GM19023 (cell line): ENCODE data around the gene GNB3.
"Not testable (repeated sequence)": the region's sequence is repeated elsewhere in the genome, so short reads cannot be mapped to it uniquely, and the experiment has no call there.

Source experiments
- ATAC-seq: cut with Tn5 transposase; IDR thresholded peaks from one replicate; pipeline ENCODE4 v1.9.1; 2021; ENCODE audit warnings: mild to moderate bottlenecking, moderate library complexity; ENCODE audit not compliant: unreplicated experiment

GNB3 gene

DNA sequence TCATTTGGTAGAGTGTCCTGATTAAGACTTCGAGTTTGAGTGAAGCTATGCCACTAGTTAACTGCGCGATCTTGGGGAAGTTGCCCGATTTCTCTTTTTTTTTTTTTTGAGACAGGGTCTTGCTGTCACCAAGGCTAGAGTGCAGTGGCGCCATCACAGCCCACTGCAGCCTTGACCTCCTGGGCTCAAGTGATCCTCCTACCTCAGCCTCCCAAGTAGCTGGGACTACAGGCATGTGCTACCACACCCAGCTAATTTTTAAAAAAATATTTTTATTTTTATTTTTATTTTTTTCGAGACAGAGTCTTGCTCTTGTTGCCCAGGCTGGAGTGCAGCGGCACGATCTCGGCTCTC lies 33.3 kb downstream of the GNB3 start:
- not testable (repeated sequence) for ATAC-seq

DNA sequence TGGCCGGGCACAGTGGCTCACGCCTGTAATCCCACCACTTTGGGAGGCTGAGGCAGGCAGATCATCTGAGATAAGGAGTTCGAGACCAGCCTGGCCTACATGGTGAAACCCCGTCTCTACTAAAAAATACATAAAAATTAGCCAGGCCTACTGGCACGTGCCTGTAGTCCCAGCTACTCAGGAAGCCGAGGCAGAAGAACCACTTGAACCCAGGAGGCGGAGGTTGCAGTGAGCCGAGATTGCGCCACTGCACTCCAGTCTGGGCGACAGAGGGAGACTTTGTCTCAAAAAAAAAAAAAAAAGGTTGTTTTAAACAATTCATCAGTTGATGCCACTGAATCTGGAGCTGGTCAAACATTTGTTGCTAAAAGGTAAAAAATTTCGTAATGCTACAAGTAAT lies 39.1 kb downstream of the GNB3 start:
- not testable (repeated sequence) for ATAC-seq

DNA sequence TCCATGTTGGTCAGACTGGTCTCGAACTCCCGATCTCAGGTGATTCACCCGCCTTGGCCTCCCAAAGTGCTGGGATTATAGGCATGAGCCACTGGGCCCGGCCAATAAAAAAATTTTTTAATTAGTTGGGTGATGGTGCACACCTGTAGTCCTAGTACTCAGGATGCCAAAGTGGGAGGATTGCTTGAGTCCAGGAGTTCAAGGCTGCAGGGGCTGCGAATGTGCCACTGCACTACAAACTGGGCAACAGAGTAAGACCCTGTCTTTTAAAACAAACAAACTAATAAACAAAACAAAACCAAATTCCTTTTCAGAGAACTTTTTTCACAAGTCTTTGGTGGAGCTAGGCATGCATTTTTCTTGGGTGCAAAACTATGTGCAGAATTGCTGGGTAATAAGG lies 42.5 kb downstream of the GNB3 start:
- no peak for ATAC-seq

DNA sequence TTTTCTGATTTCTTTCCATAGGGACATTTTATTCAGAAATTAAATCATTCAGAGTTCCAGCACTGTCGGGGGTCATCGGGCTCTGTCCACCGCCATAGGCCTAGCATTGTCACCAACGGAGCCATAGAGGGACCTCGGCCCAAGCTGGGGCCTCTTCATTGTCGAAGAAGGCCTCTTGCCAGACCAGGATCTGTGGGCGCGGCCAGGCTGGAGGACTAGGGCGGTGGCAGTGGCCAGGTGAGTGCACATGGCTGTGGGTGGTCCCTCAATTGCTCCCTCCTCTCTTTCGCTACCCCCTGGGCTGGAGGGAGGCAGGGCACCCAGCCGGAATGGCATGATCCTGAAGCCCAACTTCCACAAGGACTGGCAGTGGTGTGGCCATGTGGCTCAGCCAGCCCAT lies 43.0 kb downstream of the GNB3 start:
- ATAC-seq = no peak

DNA sequence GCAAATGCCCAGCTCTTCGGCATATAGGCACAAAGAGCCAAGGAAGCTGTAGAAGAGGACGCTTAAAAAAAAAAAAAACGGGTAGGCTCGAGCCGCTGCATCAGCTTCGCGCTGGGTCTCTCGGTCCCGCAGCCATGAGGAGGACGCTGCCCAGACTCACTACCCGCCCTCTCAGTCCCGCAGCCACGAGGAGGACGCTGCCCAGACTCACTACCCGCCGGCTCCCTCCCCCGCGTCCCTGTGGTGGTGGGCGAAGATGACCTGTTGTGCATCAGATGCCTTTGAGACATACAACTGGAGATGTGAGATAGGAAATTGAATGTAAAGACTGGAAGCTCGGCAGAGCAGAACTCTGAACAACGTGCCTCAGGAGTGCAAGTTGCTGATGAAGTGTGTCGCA lies 43.8 kb downstream of the GNB3 start:
- ATAC-seq = no peak

DNA sequence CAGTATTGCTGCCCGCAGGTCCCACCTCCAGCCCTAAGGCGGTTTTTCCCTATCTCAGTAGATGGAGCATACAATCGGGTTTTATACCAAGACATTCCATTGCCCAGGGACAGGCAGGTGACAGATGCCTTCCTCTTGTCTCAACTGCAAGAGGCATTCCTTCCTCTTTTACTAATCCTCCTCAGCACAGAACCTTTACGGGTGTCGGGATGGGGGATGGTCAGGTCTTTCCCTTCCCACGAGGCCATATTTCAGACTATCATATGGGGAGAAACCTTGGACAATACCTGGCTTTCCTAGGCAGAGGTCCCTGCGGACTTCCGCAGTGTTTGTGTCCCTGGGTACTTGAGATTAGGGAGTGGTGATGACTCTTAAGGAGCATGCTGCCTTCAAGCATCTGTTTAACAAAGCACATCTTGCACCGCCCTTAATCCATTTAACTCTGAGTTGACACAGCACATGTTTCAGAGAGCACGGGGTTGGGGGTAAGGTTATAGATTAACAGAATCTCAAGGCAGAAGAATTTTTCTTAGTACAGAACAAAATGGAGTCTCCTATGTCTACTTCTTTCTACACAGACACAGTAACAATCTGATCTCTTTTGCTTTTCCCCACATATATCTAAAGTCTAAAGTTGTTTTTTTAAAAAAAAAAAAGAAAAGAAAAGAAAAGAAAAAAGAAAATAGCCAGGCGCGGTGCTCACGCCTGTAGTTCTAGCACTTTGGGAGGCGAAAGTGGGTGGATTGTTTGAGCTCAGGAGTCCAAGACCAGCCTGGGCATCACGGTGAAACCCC lies 45.7 kb downstream of the GNB3 start:
- not testable (repeated sequence) for ATAC-seq

DNA sequence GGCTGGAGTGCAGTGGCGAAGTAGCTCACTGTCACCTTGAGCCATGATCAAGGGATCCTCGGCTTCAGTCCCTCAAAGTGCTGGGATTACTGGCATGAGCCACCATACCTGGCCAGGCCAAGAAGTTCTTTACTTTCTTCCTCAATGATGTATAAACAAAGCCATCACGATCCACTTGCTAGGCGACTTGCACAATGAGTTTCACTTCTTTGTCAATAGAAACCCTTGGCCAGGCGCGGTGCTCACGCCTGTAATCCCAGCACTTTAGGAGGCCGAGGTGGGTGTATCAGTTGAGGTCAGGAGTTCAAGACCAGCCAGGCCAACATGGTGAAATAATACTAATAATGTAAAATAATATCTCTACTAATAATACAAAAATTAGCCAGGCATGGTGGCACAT lies 46.7 kb downstream of the GNB3 start:
- no peak for ATAC-seq

DNA sequence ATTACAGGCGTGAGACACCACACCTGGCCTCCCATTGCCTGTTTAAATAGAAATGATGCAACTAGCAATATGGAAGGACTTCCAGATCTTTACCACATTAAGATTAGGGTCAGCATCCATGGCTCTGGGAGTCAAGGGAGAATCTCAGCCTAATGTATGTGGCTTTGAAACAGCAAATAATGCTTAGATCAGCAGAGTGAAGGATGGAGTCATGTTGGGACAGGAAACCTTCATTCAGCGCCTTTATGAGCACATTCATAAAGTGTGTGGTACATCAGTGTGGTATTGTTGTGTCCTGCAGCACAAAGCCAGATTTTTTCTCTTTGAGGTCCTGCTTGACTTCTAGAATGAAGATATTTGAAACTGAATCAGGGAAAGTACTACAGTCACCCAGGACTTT lies 47.6 kb downstream of the GNB3 start:
- ATAC-seq = no peak

DNA sequence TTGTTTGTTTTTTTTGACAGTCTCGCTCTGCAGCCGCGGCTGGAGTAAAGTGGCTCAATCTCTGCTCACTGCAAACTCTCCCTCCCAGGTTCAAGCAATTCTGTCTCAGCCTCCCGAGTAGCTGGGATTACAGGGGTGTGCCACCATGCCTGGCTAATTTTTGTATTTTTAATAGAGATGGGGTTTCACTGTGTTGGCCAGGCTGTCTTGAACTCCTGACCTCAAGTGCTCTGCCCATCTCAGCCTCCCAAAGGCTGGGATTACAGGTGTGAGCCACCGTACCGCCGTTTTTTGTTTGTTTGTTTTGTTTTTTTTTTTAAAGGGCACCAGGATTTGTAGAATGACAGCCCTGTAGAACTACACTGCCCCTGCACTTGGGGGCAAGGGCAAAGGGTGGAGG lies 48.1 kb downstream of the GNB3 start:
- not testable (repeated sequence) for ATAC-seq

DNA sequence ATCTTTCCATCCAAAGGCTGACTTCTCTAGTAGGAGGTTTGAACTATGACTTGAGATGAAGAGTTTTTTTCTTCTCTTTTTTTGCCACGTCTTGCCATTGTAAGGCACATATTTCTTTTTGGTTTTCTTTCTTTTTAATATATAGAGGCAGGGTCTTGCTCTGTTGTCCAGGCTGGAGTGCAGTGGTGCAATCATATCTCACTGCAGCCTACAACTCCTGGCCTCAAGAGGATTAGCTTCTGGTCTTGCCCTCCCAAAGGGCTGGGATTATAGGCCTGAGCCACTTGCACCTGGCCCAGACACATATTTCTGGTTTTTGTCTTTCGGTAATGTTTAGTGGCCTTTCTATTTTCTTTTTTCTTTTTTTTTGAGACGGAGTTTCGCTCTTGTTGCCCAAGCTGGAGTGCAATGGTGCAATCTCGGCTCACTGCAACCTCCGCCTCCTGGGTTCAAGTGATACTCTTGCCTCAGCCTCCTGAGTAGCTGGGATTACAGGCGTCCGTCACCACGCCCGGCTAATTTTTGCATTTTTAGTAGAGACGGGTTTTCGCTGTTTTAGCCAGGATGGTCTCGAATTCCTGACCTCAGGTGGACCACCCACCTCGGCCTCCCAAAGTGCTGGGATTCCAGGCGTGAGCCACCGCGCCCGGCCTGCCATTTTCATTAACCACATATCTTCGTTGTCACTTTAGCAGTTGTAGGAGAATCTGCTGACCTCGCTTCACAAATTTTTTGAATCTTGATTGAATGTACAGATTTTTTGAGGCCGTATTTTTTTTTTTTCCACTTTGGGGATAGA lies 49.2 kb downstream of the GNB3 start:
- not testable (repeated sequence) for ATAC-seq

DNA sequence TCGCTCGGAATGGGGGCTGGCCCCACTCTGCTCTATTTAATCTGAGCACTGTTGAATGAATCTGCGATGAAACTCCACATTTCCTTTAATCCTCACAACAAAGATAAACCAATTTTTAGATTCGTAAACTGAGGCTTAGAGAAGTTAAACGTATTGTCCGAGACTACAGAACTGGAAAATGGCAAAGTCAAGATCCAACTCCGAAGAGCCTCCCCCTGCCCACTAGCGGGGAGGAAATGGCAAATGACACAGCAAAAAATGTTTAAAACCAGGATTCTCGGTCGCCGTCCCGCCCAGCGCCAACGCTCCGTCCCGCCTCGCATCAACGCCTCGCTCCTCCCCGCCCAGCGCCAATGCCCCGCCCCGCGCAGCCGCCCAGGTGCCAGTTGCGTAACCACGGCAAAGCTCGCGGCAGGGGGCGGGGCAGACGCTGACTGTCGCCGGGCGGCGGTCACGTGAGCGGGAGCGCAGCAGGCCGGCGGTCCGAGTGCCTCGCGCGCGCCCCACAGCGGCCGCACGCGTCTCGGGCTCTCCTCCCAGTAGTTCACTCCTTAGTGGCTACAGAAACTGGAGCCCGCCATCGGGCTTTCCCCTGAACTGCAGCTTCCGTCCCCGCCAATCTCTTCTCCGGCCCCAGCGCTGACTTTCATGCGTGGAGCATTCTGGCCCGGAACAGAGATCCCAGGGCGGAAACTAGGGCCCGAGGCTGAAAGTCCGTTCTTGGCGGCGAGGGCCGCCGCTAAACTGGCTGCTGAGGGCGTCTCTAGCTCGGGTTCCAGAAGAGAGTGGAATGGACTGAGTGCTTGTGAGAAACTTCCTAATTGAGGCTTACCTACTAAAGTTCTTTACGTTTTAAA lies 50.3 kb downstream of the GNB3 start:
- ATAC-seq = peak; percentile 95

DNA sequence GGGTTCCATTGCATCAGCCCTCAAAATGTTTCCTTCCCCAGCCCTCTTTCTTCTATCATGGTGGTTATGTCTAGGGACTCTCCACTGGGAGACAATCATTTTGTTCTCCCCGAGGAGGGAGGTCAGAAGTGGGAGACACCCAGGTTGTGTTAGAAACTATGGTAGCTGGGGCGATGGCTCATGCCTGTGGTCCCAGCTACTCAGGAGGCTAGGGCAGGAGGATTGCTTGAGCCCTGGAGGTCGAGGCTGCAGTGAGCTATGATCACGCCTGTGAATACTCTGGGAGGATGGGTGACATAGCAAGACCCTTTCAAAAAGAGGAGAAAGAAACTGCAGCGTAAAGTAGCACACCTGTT lies 50.9 kb downstream of the GNB3 start:
- no peak for ATAC-seq

DNA sequence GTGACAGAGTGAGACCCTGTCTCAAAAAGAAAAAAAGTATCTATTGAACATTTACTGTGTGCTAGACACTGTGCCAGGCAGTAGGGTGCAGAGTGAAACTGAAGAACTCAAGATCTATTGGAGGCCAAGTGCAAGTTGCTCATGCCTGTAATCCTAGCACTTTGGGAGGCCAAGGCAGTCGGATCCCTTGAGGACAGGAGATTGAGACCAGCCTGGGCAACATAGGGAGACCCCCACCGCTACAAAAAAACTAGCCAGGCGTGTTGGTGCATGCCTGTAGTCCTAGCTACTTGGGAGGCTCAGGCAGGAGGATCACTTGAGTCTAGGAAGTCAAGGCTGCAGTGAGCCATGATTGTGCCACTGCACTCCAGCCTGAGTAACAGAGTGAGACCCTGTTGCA lies 52.0 kb downstream of the GNB3 start:
- ATAC-seq = not testable (repeated sequence)

DNA sequence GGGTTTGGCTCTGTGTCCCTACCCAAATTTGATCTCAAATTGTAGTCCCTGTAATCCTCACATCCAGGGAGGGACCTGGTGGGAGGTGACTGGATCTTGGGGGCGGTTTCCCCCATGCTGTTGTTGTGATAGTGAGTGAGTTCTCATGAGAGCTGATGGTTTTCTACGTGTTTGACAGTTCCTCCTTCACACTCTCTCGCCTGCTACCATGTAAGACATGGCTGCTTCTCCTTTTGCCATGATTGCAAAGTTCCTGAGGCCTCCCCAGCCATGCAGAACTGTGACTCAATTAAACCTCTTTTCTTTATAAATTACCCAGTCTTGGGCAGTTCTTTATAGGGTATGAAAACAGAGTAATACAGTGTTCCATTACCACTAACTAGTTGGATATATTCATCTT lies 53.6 kb downstream of the GNB3 start:
- ATAC-seq = no peak
